ENCODE results near the gene MAP3K12. TPM values are rescaled to one million over a fixed set of nuclear protein-coding genes. Genes with fewer than 3 reads are reported as not detected.

The MAP3K12 gene
- total and polyA plus RNA-seq, 2 experiments from 2014 or later, result 10.0 to 16.0 TPM

GRCh38 chr12:53510181-53510812 is 11.0 kb upstream of the MAP3K12 start:
- Histone ChIP-seq H3K36me3 (replicated peaks; ENCODE audit: insufficient read depth, low read depth) (no peaks in the 10 kb centered on the region), H3K79me2 (no peaks in the 10 kb centered on the region), H3K9me3 (ENCODE audit: low read depth) (no peaks in the 10 kb centered on the region), H3K4me2 (no peak overlapping the region), H3K9me2 (replicated peaks; ENCODE audit: insufficient read depth) (no peaks in the 10 kb centered on the region), H3K4me1 (ENCODE audit: insufficient read depth) (no peaks in the 10 kb centered on the region), H3K27me3 (no peaks in the 10 kb centered on the region), H3K4me3 (no peak overlapping the region), H2AFZ (no peak overlapping the region), H3K27ac (no peak overlapping the region), H4K20me1 (ENCODE audit: insufficient read depth, poor library complexity, severe bottlenecking) (no peaks in the 10 kb centered on the region)
- TF ChIP-seq CTCF (IDR thresholded peaks at IDR 0.05; ENCODE audit: poor library complexity) (no peak), EZH2phosphoT487 (IDR thresholded peaks at IDR 0.05; ENCODE audit: low read depth, severe bottlenecking, unreplicated experiment) (no peak), EZH2 (IDR thresholded peaks at IDR 0.05; ENCODE audit: borderline replicate concordance) (no peak)
- 94% methylated on average over 9 of the region's 9 CpGs for WGBS (ENCODE audit: low lambda C conversion rate, missing lambda C conversion rate)
- DNase-seq (ENCODE audit: low spot score), result no peak

GRCh38 chr12:53508534-53509170 is 9.4 kb upstream of the MAP3K12 start:
- peaks cover under 1% of the 10 kb centered on the region for H3K79me2 ChIP-seq
- no peaks in the 10 kb centered on the region for H3K9me2 ChIP-seq (replicated peaks; ENCODE audit: insufficient read depth)
- no peak overlapping the region for H3K4me2 ChIP-seq
- no peak overlapping the region for H3K4me3 ChIP-seq
- DNase-seq (ENCODE audit: low spot score), result peak; percentile 90
- no peaks in the 10 kb centered on the region for H3K4me1 ChIP-seq (ENCODE audit: insufficient read depth)
- H3K27ac ChIP-seq, result no peak overlapping the region
- TF ChIP-seq CTCF (IDR thresholded peaks at IDR 0.05; ENCODE audit: poor library complexity) (peak; percentile 97), EZH2phosphoT487 (IDR thresholded peaks at IDR 0.05; ENCODE audit: low read depth, severe bottlenecking, unreplicated experiment) (no peak)
- no peaks in the 10 kb centered on the region for H3K36me3 ChIP-seq (replicated peaks; ENCODE audit: insufficient read depth, low read depth)
- H3K9me3 ChIP-seq (ENCODE audit: low read depth), result no peaks in the 10 kb centered on the region
- H3K27me3 ChIP-seq, result no peaks in the 10 kb centered on the region
- H2AFZ ChIP-seq, result no peak overlapping the region
- no peaks in the 10 kb centered on the region for H4K20me1 ChIP-seq (ENCODE audit: insufficient read depth, poor library complexity, severe bottlenecking)
- 40% methylated on average over 7 of the region's 7 CpGs for WGBS (ENCODE audit: low lambda C conversion rate, missing lambda C conversion rate)

- Histone ChIP-seq H3K27me3 (no peaks in the 10 kb centered on the region), H4K20me1 (ENCODE audit: insufficient read depth, poor library complexity, severe bottlenecking) (no peaks in the 10 kb centered on the region), H3K4me1 (ENCODE audit: insufficient read depth) (peaks cover under 1% of the 10 kb centered on the region), H3K4me3 (no peak overlapping the region), H3K27ac (no peak overlapping the region), H3K36me3 (replicated peaks; ENCODE audit: insufficient read depth, low read depth) (no peaks in the 10 kb centered on the region), H3K79me2 (peaks cover 12% of the 10 kb centered on the region), H2AFZ (no peak overlapping the region), H3K9me2 (replicated peaks; ENCODE audit: insufficient read depth) (no peaks in the 10 kb centered on the region), H3K9me3 (ENCODE audit: low read depth) (no peaks in the 10 kb centered on the region), H3K4me2 (no peak overlapping the region)
- DNase-seq (ENCODE audit: low spot score), result no peak
- no peak for TF ChIP-seq EZH2 (IDR thresholded peaks at IDR 0.05; ENCODE audit: borderline replicate concordance)
- TF ChIP-seq CTCF (IDR thresholded peaks at IDR 0.05; ENCODE audit: poor library complexity), result no peak
- no peak for TF ChIP-seq EZH2phosphoT487 (IDR thresholded peaks at IDR 0.05; ENCODE audit: low read depth, severe bottlenecking, unreplicated experiment)
- 79% methylated on average over 4 of the region's 4 CpGs for WGBS (ENCODE audit: low lambda C conversion rate, missing lambda C conversion rate)
Observed at GRCh38 chr12:53507603-53507885, 8.3 kb upstream of the MAP3K12 start.

Data from hepatocyte (in vitro differentiated cells).